ENCODE results near the gene PBX1. TPM values are rescaled to one million over a fixed set of nuclear protein-coding genes. Genes with fewer than 3 reads are reported as not detected.

PBX1 gene
- total RNA-seq, 1 experiment from 2014 or later = 9.8 TPM

- no peaks in the 10 kb centered on the region for H3K36me3 ChIP-seq (ENCODE audit: low read depth, low read length)
- no peaks in the 10 kb centered on the region for H3K9me2 ChIP-seq (replicated peaks; ENCODE audit: low read length)
- POLR2A ChIA-PET (ENCODE audit: unreplicated experiment) = no interaction called here
- BruUV-seq (replicated peaks) = no TSS peak
- intact Hi-C loops (cut with micrococcal nuclease) = no loop called here
- DNase-seq (no peak), ATAC-seq (no peak)
- no peak overlapping the region for H3K4me3 ChIP-seq (ENCODE audit: low read length)
- H3K4me1 ChIP-seq (ENCODE audit: insufficient read depth, low read length) = no peaks in the 10 kb centered on the region
- H3K9ac ChIP-seq (ENCODE audit: low read length) = no peak overlapping the region
- H3K9me3 ChIP-seq (ENCODE audit: low read length) = no peaks in the 10 kb centered on the region
- H3F3A ChIP-seq (ENCODE audit: low read length, unreplicated experiment) = no peaks in the 10 kb centered on the region
- H2AFZ ChIP-seq (ENCODE audit: low read length) = no peak overlapping the region
- H3K4me2 ChIP-seq (ENCODE audit: low read length) = no peak overlapping the region
- TF ChIP-seq CTCF (conservative IDR thresholded peaks at IDR 0.05; ENCODE audit: low read depth, low read length) (no peak), EZH2 (IDR thresholded peaks at IDR 0.05; ENCODE audit: low read length, unreplicated experiment) (no peak), EZH2phosphoT487 (IDR thresholded peaks at IDR 0.05; ENCODE audit: borderline replicate concordance, low read length) (no peak)
- no peaks in the 10 kb centered on the region for H4K20me1 ChIP-seq (ENCODE audit: low read length)
- H3K27ac ChIP-seq (ENCODE audit: low read length) = no peak overlapping the region
- H3K79me2 ChIP-seq (ENCODE audit: low read length) = no peaks in the 10 kb centered on the region
- H3K27me3 ChIP-seq (ENCODE audit: low read length) = peaks cover 9% of the 10 kb centered on the region; the same call in 1 of the 2 replicates
- CTCF ChIA-PET = no interaction called here
Measured at GRCh38 chr1:164840936-164841335, 282.0 kb downstream of the PBX1 start.

- TF ChIP-seq EZH2 (IDR thresholded peaks at IDR 0.05; ENCODE audit: low read length, unreplicated experiment) (no peak), CTCF (conservative IDR thresholded peaks at IDR 0.05; ENCODE audit: low read depth, low read length) (no peak), EZH2phosphoT487 (IDR thresholded peaks at IDR 0.05; ENCODE audit: borderline replicate concordance, low read length) (no peak)
- CTCF ChIA-PET = no interaction called here
- POLR2A ChIA-PET (ENCODE audit: unreplicated experiment) = no interaction called here
Measured at GRCh38 chr1:164841702-164842465, 282.9 kb downstream of the PBX1 start.

DNA sequence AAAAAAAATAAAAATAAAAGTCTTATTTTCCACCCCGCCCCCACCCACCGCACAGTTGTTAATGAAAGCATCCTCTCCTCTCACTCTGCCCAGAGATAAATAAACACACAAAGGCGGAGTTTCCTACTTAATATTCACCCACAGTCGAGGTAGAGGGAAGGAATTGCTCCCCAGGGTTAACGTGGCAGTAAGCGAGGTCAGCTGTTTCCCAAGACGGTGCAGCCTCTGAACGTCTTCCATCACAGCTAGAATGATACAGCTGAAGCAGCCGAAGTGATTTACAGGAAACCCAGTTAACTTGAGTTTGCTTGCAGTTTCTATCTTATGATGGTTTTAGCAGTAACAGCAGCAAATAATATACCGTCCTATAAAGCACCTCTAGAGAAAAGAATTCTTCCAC is 283.9 kb downstream of the PBX1 start:
- no peaks in the 10 kb centered on the region for H3F3A ChIP-seq (ENCODE audit: low read length, unreplicated experiment)
- H3K36me3 ChIP-seq (ENCODE audit: low read depth, low read length) = no peaks in the 10 kb centered on the region
- H3K9ac ChIP-seq (ENCODE audit: low read length) = no peak overlapping the region
- ATAC-seq (no peak), DNase-seq (no peak)
- H3K9me2 ChIP-seq (replicated peaks; ENCODE audit: low read length) = no peaks in the 10 kb centered on the region
- H3K4me1 ChIP-seq (ENCODE audit: insufficient read depth, low read length) = no peaks in the 10 kb centered on the region
- ChIA-PET POLR2A (ENCODE audit: unreplicated experiment) (no interaction called here), CTCF (no interaction called here)
- H3K4me3 ChIP-seq (ENCODE audit: low read length) = no peak overlapping the region
- no peak overlapping the region for H2AFZ ChIP-seq (ENCODE audit: low read length)
- H3K9me3 ChIP-seq (ENCODE audit: low read length) = no peaks in the 10 kb centered on the region
- intact Hi-C loops (cut with micrococcal nuclease) = no loop called here
- H3K27ac ChIP-seq (ENCODE audit: low read length) = no peak overlapping the region
- BruUV-seq (replicated peaks) = no TSS peak
- H4K20me1 ChIP-seq (ENCODE audit: low read length) = no peaks in the 10 kb centered on the region
- H3K4me2 ChIP-seq (ENCODE audit: low read length) = no peak overlapping the region
- no peak for TF ChIP-seq CTCF (conservative IDR thresholded peaks at IDR 0.05; ENCODE audit: low read depth, low read length)
- no peak for TF ChIP-seq EZH2phosphoT487 (IDR thresholded peaks at IDR 0.05; ENCODE audit: borderline replicate concordance, low read length)
- no peak for TF ChIP-seq EZH2 (IDR thresholded peaks at IDR 0.05; ENCODE audit: low read length, unreplicated experiment)
- peaks cover 7% of the 10 kb centered on the region; the same call in 1 of the 2 replicates for H3K27me3 ChIP-seq (ENCODE audit: low read length)
- no peaks in the 10 kb centered on the region for H3K79me2 ChIP-seq (ENCODE audit: low read length)

More at GRCh38 chr1:164841702-164842465, 282.9 kb downstream of the PBX1 start:
- no peaks in the 10 kb centered on the region for H3K4me1 ChIP-seq (ENCODE audit: insufficient read depth, low read length)
- no peaks in the 10 kb centered on the region for H3K79me2 ChIP-seq (ENCODE audit: low read length)
- no peak overlapping the region for H3K4me2 ChIP-seq (ENCODE audit: low read length)
- no peaks in the 10 kb centered on the region for H3K36me3 ChIP-seq (ENCODE audit: low read depth, low read length)
- no peaks in the 10 kb centered on the region for H3F3A ChIP-seq (ENCODE audit: low read length, unreplicated experiment)
- no peak overlapping the region for H3K4me3 ChIP-seq (ENCODE audit: low read length)
- no peak overlapping the region for H2AFZ ChIP-seq (ENCODE audit: low read length)
- no TSS peak for BruUV-seq (replicated peaks)
- intact Hi-C loops (cut with micrococcal nuclease) = no loop called here
- no peak overlapping the region for H3K27ac ChIP-seq (ENCODE audit: low read length)
- H3K9me2 ChIP-seq (replicated peaks; ENCODE audit: low read length) = no peaks in the 10 kb centered on the region
- peaks cover 9% of the 10 kb centered on the region; the same call in 1 of the 2 replicates for H3K27me3 ChIP-seq (ENCODE audit: low read length)
- DNase-seq (no peak), ATAC-seq (no peak)
- H4K20me1 ChIP-seq (ENCODE audit: low read length) = no peaks in the 10 kb centered on the region
- H3K9ac ChIP-seq (ENCODE audit: low read length) = no peak overlapping the region
- no peaks in the 10 kb centered on the region for H3K9me3 ChIP-seq (ENCODE audit: low read length)
